GM21390 (cell line): ENCODE measurements around the gene AP1G2.
A peak's percentile ranks its signal among the peaks of the same experiment; 100 is the strongest.

Experiments used
- ATAC-seq: cut with Tn5 transposase; IDR thresholded peaks from one replicate; pipeline ENCODE4 v1.9.1; 2021; ENCODE audit not compliant: unreplicated experiment

The AP1G2 gene

DNA sequence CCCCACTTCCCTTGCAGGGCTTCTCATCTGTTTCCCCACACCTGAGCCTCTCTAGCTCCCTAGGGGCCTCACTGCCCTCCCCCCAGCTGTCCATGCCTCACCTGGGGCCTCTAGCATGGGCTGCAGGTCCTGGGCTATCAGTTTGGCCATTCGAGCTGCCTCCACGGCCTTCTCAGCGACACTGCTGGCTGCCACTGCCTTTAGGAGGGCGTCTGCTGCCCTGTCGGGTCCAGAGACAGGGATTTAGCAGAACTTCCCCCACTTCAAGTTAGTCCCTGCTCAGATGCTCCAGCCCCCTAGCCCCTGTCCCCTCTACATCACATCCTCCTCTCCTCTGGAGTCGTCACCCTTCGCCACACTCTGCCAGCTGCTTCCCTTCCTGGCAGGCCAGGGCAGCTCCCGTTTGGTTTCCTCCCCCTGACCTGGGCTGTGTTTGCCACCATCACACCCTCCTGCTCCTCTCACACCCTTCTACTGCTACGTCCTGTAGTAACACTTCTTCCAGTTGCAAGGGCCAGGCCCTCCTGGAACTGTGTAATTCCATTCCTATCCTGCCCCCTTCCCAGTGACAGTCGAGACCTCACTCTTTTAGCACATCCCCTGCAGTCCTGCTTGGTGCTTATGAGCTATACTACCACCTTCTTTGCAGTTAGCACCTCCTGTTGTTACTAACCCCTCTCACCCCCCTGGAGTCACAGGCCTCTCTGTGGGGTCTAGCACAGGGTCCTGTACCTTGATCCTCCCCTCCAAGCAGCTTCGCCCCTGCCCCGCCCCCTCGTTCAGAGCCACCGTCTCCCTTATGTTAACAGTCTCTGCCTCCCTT lies 4.3 kb upstream of the AP1G2 start:
- no peak for ATAC-seq

DNA sequence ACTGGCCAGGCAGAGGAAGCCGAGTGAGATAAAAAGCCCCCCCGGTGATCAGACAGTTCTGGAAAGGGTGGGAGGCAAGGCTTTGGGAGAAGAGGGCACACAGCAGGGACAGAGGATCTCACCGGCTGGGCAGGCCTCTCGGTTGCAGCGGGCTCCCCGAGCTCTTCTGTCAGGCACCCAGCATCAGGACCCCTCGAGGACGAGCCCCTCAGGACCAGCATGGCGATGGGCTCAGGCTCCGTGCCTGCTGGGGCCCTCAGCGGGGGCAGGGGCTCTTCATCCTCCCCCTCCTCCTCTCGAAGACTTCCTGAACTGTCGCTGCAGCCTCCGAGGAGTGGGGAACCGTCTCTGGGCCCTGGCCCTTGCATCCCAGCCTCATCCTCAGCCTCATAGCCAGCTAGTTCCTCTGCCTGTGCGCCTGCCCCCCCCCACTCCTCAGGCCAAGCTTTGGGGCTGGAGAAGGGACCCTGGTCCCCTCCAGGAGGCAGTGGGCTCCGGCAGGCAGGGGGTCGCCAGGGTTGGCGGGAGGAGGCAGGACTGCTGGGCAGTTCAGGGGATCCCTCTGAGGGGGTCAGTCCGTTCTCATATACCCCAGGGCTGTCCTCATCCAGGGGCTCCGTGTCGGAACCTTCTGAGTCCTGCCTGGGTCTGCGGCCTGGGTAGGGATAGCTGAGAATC lies 3.4 kb upstream of the AP1G2 start:
- no peak for ATAC-seq

DNA sequence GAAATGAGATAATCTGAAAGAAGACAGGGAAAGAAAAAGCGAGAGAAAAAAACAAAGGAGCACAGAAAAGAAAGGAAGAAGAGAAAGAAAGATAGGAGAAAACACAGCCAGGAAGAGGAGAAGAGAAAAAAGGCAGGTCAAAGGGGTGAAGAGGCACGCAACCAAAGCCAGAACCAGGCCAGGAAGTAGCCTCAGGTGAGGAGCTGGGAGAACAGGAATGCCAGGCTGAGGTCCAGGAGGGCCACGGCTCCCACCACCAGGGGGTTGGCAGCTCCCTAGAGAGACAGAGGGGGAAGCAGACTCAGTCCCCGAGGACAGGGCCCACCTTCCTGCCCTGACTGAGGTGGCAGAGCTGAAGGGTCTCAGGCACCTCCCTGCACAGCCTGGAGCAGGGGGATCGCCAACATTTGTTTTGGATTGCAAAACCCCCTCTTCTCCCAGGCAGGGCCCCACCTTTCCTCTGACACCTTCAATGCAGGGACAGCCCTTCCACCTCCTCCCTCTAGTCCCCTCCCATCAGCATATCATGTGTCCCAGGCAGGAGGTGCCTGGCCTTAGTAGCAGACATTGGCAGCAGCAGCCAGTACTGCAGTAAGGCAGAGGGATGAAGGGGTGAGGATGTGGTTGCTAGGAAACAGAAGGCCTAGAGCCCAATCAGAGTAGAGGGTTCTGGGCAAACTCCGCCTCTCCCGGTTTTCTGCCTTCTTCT lies 2.0 kb upstream of the AP1G2 start:
- no peak for ATAC-seq

DNA sequence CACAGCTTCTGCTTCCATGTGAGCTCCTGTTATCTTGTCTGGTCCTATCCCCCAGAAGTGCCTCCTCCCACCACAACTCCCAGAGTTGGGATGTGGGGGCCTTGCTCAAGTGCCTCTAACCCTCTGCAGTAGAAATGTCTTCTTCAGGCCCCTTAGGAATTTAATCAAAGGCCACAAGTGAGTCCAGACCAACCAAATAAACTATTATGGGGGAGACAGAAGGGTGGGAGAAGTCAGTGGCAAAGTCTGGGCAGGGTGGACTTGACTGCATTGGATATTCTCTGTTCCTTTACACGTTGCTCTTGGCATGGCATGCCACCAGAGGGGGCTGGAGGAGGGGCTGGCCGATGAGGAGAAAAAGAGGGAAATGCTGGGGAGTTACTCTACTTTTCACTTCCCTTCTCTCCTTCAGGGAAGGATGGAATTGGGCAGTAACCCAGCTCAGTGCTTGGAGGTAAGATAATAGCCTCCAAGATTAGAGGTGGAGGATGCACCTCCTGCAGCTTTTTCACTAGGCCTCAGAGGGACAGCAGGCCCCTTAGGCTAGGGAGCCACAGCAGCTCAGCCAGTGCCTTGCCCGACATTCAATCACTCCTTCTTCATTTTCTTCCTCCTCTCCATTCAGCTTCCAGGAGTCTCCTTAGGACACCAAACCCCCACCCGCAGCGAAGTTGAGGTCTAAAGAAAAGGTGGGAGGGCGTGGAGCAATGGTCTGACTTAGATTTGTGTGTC lies 1.2 kb upstream of the AP1G2 start:
- no peak for ATAC-seq

DNA sequence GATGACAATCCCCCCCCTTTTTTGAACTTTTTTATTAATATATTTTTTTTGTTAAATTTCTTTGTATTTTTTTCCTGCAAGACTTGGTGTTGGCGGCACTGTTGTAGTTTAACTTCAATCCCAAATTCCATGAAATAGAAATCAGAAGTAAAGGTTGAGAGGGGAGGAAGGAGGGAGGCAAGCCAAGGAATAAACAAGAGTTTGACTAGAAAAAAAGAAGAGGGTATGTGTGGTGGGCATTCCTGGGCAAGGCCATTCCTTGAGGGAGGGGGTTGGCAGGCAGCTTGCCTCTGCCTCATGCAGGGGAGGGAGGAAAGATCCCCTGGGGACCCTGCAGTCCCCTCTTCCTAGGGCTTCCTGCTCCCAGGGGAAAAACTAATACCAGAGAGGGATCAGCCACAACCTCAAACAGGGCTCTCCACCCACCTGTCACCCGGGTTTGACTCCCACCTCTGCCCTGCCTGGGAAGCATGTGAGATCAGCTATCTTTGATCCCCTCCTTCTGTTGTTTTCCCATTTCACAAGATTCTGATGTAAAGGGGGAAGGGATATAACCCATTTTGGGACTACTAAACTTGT lies 519 bp upstream of the AP1G2 start:
- ATAC-seq, result no peak

DNA sequence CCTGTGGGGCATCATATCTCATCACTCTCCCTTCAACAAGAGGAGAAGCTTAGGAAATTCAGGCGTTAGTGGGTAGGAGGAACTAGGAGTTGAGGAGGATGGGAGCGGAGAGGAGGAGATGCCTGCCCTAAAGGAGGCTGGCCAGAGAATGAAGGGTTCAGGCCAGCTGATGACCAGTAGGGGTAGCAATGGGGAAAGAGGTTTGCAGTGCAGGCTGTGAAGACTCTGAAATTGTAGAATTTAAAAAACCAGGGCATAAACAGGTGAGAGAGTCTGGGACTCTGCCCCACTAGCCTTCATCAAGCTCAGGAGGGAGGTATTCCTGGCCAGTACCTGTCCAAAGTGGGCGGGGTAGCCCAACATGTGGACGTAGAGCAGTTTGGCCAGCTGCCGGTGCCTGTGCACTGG lies 809 bp downstream of the AP1G2 start:
- peak; percentile 2 for ATAC-seq

DNA sequence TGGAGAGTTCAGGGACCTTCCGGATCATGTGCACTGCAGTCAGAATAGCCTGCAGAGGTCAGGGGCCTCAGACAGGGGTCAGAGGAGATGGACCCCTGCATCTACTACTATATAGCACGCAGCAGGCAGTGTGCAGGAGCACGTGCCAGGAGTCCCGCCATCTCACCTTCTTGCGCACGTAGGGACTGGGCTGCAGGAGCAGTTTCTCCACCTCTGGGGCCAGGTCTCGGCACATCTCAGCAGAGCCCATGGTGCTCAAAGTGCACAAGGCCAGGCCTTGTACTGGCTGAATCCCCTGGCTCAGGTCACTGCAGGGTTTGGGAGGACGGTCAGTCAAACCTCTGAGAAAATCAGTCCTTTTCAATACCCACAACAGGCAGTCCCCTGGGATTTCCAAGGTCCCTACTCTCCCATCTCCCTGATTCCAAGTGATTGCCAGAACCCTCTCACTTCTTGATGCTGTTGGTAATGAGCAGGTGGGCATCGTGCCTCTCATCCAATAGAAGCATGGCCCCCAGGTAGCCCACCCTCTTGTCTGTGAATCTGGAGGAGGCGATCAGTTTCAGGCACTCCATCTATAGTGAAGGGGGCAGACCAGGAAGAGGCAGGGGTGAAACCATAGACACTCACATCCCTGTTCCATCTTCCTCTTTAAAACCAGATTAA lies 1.3 kb downstream of the AP1G2 start:
- no peak for ATAC-seq

DNA sequence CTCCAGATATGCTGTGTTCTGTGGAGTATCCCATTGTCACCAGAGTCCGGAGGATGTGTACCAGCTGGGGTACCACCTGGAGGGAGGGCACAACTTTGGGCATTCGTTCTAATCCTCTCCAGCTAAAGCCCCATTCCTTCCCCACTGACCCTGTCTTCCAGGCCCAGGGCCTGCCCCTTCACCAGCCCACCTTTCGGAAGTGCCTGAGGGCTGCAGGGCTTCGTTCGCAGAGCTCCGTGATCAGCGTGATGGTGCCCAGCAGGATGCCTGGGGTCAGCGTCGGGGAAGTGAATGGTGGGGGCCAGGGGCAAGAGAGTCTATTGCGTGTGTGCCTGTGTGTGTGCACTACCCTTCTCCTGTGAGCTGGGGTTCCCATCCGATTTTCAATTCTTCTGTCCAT lies 2.0 kb downstream of the AP1G2 start:
- ATAC-seq, result no peak

DNA sequence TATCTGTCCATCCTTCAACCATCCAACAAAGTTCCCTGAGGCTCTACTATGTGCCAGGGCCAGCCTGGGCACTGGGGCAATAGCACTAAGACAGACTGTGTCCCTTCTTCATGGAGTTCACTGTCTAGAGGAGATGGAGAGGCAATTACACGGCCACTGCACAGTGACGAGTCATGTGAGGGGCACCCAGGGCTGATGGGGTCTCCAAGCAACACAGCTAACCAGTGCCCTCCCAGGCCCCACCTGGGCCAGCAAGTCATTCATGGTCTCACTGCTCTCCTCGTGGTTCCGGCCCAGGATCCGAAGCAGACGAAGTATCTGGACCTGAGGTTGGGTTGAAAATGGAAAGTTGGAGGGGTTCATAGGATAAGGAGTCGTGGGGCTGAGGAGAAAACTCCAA lies 2.7 kb downstream of the AP1G2 start:
- no peak for ATAC-seq

DNA sequence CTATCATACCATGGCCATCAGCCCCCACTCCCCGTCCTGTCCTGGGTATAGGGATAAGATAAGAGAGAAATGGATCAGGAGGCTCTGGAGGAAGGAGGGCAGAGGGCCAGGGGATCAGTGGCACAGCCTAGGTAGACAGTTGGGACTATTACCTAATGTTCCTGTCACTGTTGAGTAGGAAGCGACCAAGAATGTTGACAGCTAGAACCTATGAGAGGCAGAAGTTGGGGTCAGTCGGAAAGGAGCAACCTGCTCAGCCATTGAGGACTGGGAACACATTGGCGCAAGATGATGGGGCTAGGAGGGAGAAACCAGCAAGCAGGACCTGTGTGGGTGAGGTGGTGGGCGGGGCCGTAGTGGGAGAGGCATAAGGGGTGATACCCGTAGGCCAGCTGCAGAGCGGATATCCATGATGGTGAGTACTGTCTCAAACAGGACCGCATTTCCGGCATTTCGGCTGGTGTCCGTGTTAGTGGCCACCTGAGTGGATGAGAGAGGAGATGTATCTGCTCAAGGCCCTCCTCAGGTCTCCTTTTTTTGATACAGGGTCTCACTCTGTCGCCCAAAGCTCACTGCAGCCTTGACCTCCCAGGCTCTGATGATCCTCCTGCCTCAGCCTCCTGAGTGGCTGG lies 3.3 kb downstream of the AP1G2 start:
- ATAC-seq, result no peak

DNA sequence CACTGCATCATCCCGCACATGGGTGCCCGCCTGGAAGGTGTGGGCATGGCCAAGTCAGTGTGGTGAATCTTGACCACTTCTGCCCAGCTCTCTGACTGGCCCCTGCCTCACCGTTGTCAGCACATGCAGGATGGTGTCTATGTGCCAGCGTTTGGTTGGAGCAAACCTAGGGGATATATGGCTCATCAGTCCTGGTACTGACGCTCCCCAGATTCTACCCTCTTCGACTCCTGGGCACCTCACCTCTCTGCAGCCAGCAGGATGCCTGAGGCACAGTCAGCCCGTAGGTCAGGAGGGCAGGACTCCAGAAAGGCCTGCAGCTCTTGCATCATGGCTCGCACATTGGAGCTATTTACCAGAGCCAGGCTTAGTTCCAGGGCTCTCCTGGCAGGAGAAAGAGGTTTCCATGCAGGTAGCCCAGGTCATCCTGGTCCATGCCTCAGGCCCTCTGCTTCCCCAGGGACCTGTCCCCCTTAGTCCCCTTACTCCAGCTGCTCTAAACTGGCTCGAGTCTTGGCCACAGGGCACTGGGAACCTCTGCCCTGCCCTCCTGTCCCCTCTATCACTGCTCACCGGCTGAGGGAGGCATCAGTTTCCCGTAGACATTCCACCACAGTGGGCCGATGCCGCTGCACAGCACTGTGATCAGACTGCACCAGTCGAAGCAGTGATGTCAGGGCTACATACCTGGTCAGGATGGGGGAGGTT lies 4.0 kb downstream of the AP1G2 start:
- ATAC-seq, result no peak

DNA sequence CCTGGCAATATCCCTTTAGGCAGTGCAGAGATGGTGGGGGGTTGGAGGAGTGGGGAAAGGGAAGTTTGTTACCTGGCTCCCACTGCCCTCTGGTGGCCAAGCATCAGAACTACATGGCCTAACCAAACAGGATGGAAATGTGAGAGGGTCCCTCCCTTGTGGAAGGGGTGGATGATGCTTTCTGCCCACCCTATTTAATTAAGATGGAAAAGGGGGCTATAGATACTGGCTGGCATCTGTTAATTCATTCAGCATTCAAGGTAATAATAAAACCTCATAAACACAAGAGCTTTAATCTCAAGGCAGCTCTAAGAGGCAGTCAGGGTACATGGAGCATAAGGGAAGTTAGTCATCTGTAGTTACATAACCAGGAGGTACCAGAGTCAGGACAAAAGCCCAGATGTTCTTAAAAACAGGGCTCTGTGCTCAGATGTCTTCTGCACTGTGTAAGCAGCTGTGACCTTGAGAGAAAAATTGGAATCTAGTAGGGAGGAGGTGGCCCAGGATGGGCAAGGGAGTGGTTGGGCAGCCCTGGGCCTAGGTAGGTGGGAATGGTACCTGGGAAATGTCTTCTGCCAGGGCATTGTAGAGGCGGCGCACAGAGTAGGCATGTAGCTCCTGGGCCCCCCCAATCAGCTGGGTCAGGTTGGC lies 4.6 kb downstream of the AP1G2 start:
- ATAC-seq, result no peak

DNA sequence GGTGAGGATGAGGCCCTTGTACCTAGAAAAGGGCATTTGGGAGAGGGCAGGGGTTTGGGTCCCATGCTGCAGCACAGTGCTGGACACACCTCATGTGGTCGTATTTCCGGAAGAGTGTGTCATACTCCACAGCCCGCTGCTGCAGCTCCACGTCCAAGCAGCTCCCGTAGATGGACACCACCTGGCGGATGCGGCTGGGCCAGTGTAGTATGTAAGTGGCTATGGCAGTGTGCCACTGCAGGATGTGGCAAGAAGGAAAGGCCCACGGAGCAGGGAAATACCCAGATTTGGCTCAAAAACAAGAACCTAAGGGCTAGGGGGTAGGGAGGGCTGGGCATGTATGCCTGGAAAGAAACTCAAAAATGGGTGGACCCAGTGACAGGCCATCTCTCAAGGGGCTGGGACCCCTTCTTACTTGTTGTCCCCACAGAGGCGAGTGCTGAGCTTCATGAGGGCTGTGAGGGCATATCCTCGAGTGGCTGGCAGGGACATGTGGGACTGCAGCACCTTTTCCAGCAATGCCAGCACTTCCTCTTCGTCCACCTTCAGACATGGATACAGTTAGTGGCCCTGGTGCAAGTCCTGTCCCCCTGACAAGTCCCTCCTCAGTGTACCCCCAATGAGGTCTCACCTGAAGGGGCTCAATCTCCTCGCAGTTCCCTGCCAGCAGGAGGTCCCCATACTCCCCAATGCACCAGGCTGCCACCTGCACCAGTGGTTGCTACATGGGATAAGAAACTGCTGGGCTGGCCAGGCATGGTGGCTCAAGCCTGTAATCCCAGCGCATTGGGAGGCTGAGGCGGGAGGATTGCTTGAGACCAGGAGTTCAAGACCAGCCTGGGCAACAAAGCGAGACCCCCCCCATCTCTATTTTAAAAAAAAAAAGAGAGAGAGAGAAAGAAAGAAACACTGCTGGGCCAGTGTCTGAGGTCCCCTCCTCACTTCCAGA lies 5.4 kb downstream of the AP1G2 start:
- no peak for ATAC-seq

DNA sequence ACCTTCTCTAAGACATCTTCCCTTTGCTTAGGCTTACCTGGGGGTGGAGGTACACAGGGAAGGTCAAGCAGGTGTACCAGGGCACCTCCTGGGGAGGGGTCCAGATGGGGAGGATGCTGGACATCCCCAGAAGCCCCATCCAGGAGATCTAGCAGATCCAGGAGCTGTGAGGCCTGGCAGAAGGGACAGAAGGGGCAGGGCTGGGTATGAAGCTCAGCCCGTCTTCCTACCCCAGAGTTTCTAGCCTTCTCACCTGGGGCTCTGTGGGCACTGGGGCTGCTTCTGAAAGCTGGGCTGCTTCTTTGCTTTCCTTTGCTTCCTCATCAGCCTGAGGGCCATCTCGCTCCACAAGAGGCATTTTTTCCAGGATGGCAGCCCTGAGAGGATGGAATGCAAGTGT lies 6.3 kb downstream of the AP1G2 start:
- no peak for ATAC-seq

DNA sequence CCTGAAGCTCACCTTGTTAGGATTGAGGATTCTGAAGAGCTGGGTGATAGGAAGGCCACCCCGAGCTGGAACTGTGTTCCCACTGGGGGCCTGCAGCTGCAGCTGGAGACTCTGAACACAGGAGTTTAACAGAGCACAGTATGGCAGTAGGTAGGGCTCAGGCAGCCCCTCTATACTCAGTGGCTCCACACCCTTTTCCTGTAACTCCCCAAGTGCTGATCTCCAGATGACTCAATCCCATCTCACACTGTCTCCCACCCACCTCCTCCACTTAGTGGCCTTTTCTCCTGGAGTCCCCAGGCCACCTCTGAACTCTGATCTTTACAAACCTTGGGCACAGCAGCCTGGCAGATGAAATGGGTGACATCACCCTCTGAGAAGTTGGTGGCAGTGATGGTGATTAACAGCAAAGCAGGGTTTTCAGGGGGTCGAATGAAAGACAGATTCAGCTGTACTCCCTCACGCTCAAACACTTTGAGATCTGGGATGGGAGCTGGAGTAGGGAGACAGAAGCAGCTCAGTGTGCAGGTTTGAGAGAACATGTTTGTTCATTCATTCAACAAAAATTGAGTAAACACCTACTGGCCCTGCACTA lies 7.6 kb downstream of the AP1G2 start:
- ATAC-seq, result no peak

DNA sequence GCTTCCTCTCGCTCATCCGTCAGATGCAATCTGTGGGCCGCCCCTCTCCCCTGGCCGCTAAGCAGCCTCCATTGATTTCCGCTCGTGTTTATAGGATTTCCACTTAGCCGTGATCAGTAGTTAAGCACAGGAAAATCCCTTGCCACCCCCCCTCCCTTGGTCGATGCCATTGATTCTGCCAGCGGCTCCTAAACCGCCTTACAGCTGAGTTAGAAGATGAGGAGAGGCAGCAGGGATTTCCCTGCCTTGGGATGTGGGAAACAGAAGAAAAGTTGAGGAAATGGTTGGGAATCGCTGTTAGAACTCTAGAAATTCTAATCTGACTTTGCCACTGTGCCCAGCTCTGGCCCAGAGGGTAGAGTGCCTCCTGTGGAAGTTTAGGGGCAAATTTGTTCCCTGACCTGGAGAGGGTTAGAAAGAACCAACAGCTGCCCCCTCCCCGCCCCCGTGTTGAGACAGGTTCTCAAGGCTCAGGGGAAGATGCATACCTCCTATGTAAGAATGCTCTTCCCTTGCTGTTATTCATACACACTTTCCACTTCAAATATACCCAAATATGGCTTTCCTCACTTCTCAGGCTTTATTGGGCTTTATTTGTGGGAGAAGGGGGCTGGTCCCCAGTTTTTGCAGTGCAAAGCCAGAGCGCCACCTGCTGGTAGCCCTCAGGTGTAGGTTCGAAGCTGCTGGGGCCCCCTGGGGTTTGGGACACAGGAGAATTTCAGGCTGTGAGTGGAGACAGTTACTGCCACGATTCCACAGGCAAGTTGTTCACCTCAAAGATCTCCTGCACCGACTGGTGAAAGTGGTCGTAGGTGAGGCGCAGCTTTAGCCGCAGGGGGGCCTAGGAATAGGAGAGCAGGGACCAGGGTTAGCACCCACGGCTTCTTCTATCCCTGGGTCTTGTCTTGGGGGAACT lies 8.3 kb downstream of the AP1G2 start:
- ATAC-seq, result no peak
